Upper lobe of left lung (tissue), 6 donors: ENCODE measurements around the gene DHRS12. TPM values are rescaled to one million over a fixed set of nuclear protein-coding genes. Genes with fewer than 3 reads are reported as not detected.

Experiments used
- ATAC-seq, 2 donors: fragments of 200-7000 bp; cut with Tn5 transposase; one replicate each; pipeline ENCODE4 v1.9.1; 2022; ENCODE audit warnings: mild to moderate bottlenecking in 2 of 2, moderate library complexity in 2 of 2; ENCODE audit not compliant: low FRiP score in 2 of 2
- DNase-seq, 2 donors: peaks; one replicate each; pipeline ENCODE4 v3.0.0-alpha.2; 2019 to 2020
- H3K27ac ChIP-seq, 4 donors: fragments of 200-600 bp; sonication (generic); one replicate each; pipeline ENCODE4 v1.5.1; 2016 to 2019
- H3K27me3 ChIP-seq, 4 donors: fragments of 200-600 bp; sonication (generic); one replicate each; pipeline ENCODE4 v1.5.1; 2017 to 2019
- H3K36me3 ChIP-seq, 4 donors: fragments of 200-600 bp; sonication (generic); one replicate each; pipeline ENCODE4 v1.5.1; 2016 to 2019
- H3K4me1 ChIP-seq, 4 donors: fragments of 200-600 bp; sonication (generic); one replicate each; pipeline ENCODE4 v1.5.1; 2018 to 2019
- H3K4me3 ChIP-seq, 4 donors: fragments of 200-600 bp; sonication (generic); one replicate each; pipeline ENCODE4 v1.5.1; 2017 to 2019; ENCODE audit warnings: mild to moderate bottlenecking in 2 of 4, moderate library complexity in 1 of 4
- H3K9me3 ChIP-seq, 4 donors: fragments of 200-600 bp; sonication (generic); one replicate each; pipeline ENCODE4 v1.5.1; 2018 to 2019
- CTCF ChIP-seq, 6 experiments: fragments of 450-650 bp in 4 of 6; fragments of 200-600 bp in 2 of 6; sonication (generic) in 2 of 6; IDR thresholded peaks; one replicate each; pipeline ENCODE4 v1.5.1; 2016 to 2019; ENCODE audit warnings: antibody characterized with exemption in 6 of 6
- EP300 ChIP-seq, 4 donors: sonication (generic); formaldehyde crosslinking; IDR thresholded peaks; one replicate each; pipeline ENCODE4 v1.5.1; 2017; ENCODE audit warnings: antibody characterized with exemption in 4 of 4, control low read depth in 2 of 4
- POLR2A ChIP-seq, 4 donors: fragments of 450-650 bp; IDR thresholded peaks; one replicate each; pipeline ENCODE4 v1.5.1; 2016 to 2017; ENCODE audit warnings: antibody characterized with exemption in 4 of 4, mild to moderate bottlenecking in 2 of 4
- POLR2AphosphoS5 ChIP-seq, 2 donors: sonication (generic); formaldehyde crosslinking; IDR thresholded peaks; one replicate each; pipeline ENCODE4 v1.5.1; 2017; ENCODE audit warnings: antibody characterized with exemption in 2 of 2
- WGBS, 2 donors: methylation state at CpG; one replicate each; pipeline ENCODE4 v1.1.5; 2017 to 2018; 5-methylcytosine and 5-hydroxymethylcytosine counted together
- total RNA-seq, 6 donors: library from RNA; depleted of rRNA in 4 of 6; stranded (reverse); fragments of >200 nt in 4 of 6; gene quantifications; one replicate each; pipeline versions ENCODE4 v1.1.0 to v1.2.1, GENCODE V29; 2016 to 2021
- donor health status: DM: no; HTN: no; CAD: no; lungs with moderate emphysema.
- donor health status: DM: no; HTN: yes; CAD: no; lungs with severe emphysema.

DHRS12 gene
- total RNA-seq, 6 donors from 2014 or later = 11.7 to 19.1 (median 17.6) TPM

GRCh38 chr13:51746802-51747201 is 57.2 kb downstream of the DHRS12 start:
- TF ChIP-seq POLR2AphosphoS5 (IDR thresholded peaks at IDR 0.05) (no peak), EP300 (IDR thresholded peaks at IDR 0.05) (no peak), CTCF (IDR thresholded peaks at IDR 0.05) (no peak), POLR2A (IDR thresholded peaks at IDR 0.05) (no peak)
- ATAC-seq (peak in 1 of 2 donors; percentile 71), DNase-seq (no peak)
- Histone ChIP-seq H3K9me3 (peaks cover 0 to 15% (median 12%) of the 10 kb centered on the region in 4 donors), H3K36me3 (peaks cover 0 to 22% (median 12%) of the 10 kb centered on the region in 4 donors), H3K27me3 (no peaks in the 10 kb centered on the region), H3K4me1 (no peaks in the 10 kb centered on the region), H3K4me3 (no peak overlapping the region), H3K27ac (no peak overlapping the region)
- 90% methylated on average over 2 of the region's 2 CpGs for WGBS, 2 donors

DNA sequence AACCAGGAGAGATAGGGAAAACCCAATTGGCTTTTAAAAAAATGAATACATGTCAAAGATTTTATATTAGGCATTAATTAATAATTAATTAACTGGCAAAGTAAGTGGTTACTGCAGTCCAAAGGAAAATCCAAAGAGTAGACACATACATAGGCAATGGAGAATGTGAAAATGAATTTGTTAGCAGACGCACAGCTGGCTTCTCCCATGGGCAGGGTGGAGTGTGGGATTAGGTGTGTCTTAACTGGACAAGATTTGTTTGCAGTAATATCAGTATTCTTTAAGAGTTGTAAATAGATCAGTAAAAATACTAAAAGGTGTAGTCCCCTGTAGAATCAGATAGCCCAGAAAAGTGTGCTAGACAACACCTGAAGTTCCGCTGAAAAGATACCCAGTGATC is 58.7 kb downstream of the DHRS12 start:
- Histone ChIP-seq H3K4me1 (peaks cover 0 to 7% (median 3%) of the 10 kb centered on the region in 4 donors), H3K27me3 (no peaks in the 10 kb centered on the region), H3K4me3 (no peak overlapping the region), H3K36me3 (peaks cover 0 to 22% (median 9%) of the 10 kb centered on the region in 4 donors), H3K27ac (no peak overlapping the region), H3K9me3 (peaks cover 0 to 15% (median 12%) of the 10 kb centered on the region in 4 donors)
- 98% methylated on average over 2 of the region's 2 CpGs for WGBS, 2 donors
- DNase-seq = no peak
- ATAC-seq = no peak
- TF ChIP-seq POLR2A (IDR thresholded peaks at IDR 0.05) = no peak
- TF ChIP-seq POLR2AphosphoS5 (IDR thresholded peaks at IDR 0.05) = no peak
- no peak for TF ChIP-seq CTCF (IDR thresholded peaks at IDR 0.05)
- TF ChIP-seq EP300 (IDR thresholded peaks at IDR 0.05) = no peak

DNA sequence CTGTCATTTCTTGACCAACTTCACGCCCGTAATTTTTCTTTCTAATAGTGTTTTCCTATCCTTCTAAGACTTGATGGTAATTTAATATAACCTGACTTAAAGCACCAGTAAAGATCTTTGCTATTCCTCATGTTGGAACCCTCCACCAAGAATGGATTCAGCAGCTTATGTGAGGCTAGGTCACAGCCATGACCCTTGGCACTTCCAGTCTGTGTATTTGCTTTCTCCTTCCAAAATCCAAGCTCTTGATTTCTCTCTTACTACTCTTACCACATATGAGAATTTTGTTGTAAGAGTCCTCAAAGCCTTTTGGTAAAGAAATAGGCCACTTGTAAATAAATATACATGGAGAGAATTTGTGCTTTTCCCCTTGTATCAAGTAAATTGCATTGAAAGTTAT is 61.4 kb downstream of the DHRS12 start:
- Histone ChIP-seq H3K36me3 (peaks cover 0 to 25% (median under 1%) of the 10 kb centered on the region in 4 donors), H3K4me1 (peaks cover 4 to 14% (median 10%) of the 10 kb centered on the region in 4 donors), H3K27ac (no peak overlapping the region), H3K27me3 (no peaks in the 10 kb centered on the region), H3K9me3 (peaks cover 0 to 4% (median 3%) of the 10 kb centered on the region in 4 donors), H3K4me3 (no peak overlapping the region)
- no peak for TF ChIP-seq EP300 (IDR thresholded peaks at IDR 0.05)
- TF ChIP-seq POLR2A (IDR thresholded peaks at IDR 0.05) = no peak
- no peak for TF ChIP-seq CTCF (IDR thresholded peaks at IDR 0.05)
- TF ChIP-seq POLR2AphosphoS5 (IDR thresholded peaks at IDR 0.05) = no peak
- WGBS, 2 donors = 85 to 93% methylated on average over 2 of the region's 2 CpGs
- ATAC-seq (no peak), DNase-seq (no peak)

DNA sequence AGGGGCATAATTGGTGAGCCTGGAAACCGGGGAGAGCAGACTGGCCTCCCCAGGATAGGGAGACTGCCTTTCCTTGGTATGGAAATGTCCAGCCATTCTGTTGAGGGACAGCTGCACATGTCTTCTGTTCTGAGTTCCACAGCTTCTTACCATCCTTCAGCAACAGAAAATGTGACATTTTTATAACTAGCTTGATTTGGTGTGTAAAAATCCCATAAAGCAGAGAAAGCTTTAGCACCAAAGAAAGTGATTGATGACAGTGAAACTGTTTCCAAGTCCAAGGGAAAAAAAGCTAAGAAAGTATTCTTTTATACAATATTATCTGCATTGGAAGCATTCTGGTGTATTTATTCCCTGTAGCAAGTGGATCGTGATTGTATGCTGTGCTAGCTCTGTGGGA is 61.9 kb downstream of the DHRS12 start:
- WGBS, 2 donors = 93 to 98% methylated on average over 2 of the region's 2 CpGs
- TF ChIP-seq POLR2A (IDR thresholded peaks at IDR 0.05) = no peak
- no peak for TF ChIP-seq EP300 (IDR thresholded peaks at IDR 0.05)
- no peak for TF ChIP-seq CTCF (IDR thresholded peaks at IDR 0.05)
- no peak for TF ChIP-seq POLR2AphosphoS5 (IDR thresholded peaks at IDR 0.05)
- no peaks in the 10 kb centered on the region for H3K9me3 ChIP-seq
- peaks cover 4 to 14% (median 10%) of the 10 kb centered on the region in 4 donors for H3K4me1 ChIP-seq
- H3K27ac ChIP-seq = no peak overlapping the region
- peaks cover 0 to 25% (median 0%) of the 10 kb centered on the region in 4 donors for H3K36me3 ChIP-seq
- ATAC-seq (no peak), DNase-seq (no peak)
- H3K4me3 ChIP-seq = no peak overlapping the region
- no peaks in the 10 kb centered on the region for H3K27me3 ChIP-seq

- DNase-seq (no peak), ATAC-seq (peak in 1 of 2 donors; percentile 24)
- H3K27ac ChIP-seq = peak overlapping the region in 1 of 4 donors; percentile 51
Observed at GRCh38 chr13:51740698-51741097, 63.3 kb downstream of the DHRS12 start.

More at GRCh38 chr13:51740698-51741097, 63.3 kb downstream of the DHRS12 start:
- H3K4me3 ChIP-seq = no peak overlapping the region
- no peaks in the 10 kb centered on the region for H3K9me3 ChIP-seq
- peaks cover 4 to 14% (median 10%) of the 10 kb centered on the region in 4 donors for H3K4me1 ChIP-seq
- H3K27me3 ChIP-seq = no peaks in the 10 kb centered on the region
- WGBS, 2 donors = 67 to 76% methylated on average over 5 of the region's 5 CpGs
- peaks cover 0 to 25% (median 0%) of the 10 kb centered on the region in 4 donors for H3K36me3 ChIP-seq
- TF ChIP-seq CTCF (IDR thresholded peaks at IDR 0.05) = no peak
- no peak for TF ChIP-seq POLR2A (IDR thresholded peaks at IDR 0.05)
- TF ChIP-seq POLR2AphosphoS5 (IDR thresholded peaks at IDR 0.05) = no peak
- TF ChIP-seq EP300 (IDR thresholded peaks at IDR 0.05) = no peak
